Astrocyte (in vitro differentiated cells and primary cell): ENCODE results near the gene PKNOX2. TPM values are rescaled to one million over a fixed set of nuclear protein-coding genes. Genes with fewer than 3 reads are reported as not detected.

Experiments
- DNase-seq: peaks from one replicate; pipeline ENCODE4 v3.0.0-alpha.2; 2010; ENCODE audit warnings: low read depth
- FAIRE-seq: peaks from 2 replicates; lab custom pipeline; 2011; peaks lifted over from hg19 to GRCh38; lab: Jason Lieb, UNC
- H2AFZ ChIP-seq: 2 replicates; pipeline ENCODE4 v1.6.0; 2012; ENCODE audit warnings: low read depth, low read length, inconsistent platforms
- H3K27ac ChIP-seq: 2 replicates; pipeline ENCODE4 v1.5.1; 2011; ENCODE audit warnings: low read depth, low read length, inconsistent platforms
- H3K27me3 ChIP-seq: 2 replicates; pipeline ENCODE4 v1.6.0; 2011; ENCODE audit warnings: low read length, inconsistent platforms; ENCODE audit not compliant: insufficient read depth
- H3K36me3 ChIP-seq: 2 replicates; pipeline ENCODE4 v1.5.1; 2011; ENCODE audit warnings: low read length, inconsistent platforms; ENCODE audit not compliant: insufficient read depth
- H3K4me1 ChIP-seq: 2 replicates; pipeline ENCODE4 v1.5.1; 2011; ENCODE audit warnings: low read length, inconsistent platforms; ENCODE audit not compliant: insufficient read depth
- H3K4me2 ChIP-seq: 2 replicates; pipeline ENCODE4 v1.6.0; 2012; ENCODE audit warnings: low read length, inconsistent platforms
- H3K4me3 ChIP-seq: 2 replicates; pipeline ENCODE4 v1.5.1; 2011; ENCODE audit warnings: low read depth, mild to moderate bottlenecking, low read length, inconsistent platforms; ENCODE audit not compliant: insufficient read depth
- H3K79me2 ChIP-seq: 2 replicates; pipeline ENCODE4 v1.6.0; 2012; ENCODE audit warnings: mild to moderate bottlenecking, low read length, inconsistent platforms; ENCODE audit not compliant: insufficient read depth
- H3K9ac ChIP-seq: 2 replicates; pipeline ENCODE4 v1.6.0; 2012; ENCODE audit warnings: mild to moderate bottlenecking, low read length, inconsistent platforms
- H3K9me3 ChIP-seq: 2 replicates; pipeline ENCODE4 v1.5.1; 2012; ENCODE audit warnings: low read depth, mild to moderate bottlenecking, low read length, inconsistent platforms; ENCODE audit not compliant: insufficient read depth
- H4K20me1 ChIP-seq: 2 replicates; pipeline ENCODE4 v1.6.0; 2012; ENCODE audit warnings: low read length, inconsistent platforms; ENCODE audit not compliant: insufficient read depth
- H3K27ac Mint-ChIP-seq: one replicate; pipeline ENCODE4 v1.8.0; 2021; ENCODE audit warnings: mild to moderate bottlenecking, mixed read lengths; ENCODE audit not compliant: unreplicated experiment
- H3K27me3 Mint-ChIP-seq: one replicate; pipeline ENCODE4 v1.8.0; 2021; ENCODE audit warnings: low read depth, mixed read lengths; ENCODE audit not compliant: unreplicated experiment
- H3K36me3 Mint-ChIP-seq: one replicate; pipeline ENCODE4 v1.8.0; 2021; ENCODE audit warnings: low read depth, mixed read lengths; ENCODE audit not compliant: unreplicated experiment
- H3K4me1 Mint-ChIP-seq: one replicate; pipeline ENCODE4 v1.8.0; 2021; ENCODE audit warnings: low read depth, mixed read lengths; ENCODE audit not compliant: unreplicated experiment
- H3K4me3 Mint-ChIP-seq: one replicate; pipeline ENCODE4 v1.8.0; 2021; ENCODE audit warnings: mild to moderate bottlenecking, moderate library complexity, mixed read lengths; ENCODE audit not compliant: unreplicated experiment
- H3K9me3 Mint-ChIP-seq: one replicate; pipeline ENCODE4 v1.8.0; 2021; ENCODE audit warnings: mild to moderate bottlenecking, mixed read lengths; ENCODE audit not compliant: unreplicated experiment
- EZH2 ChIP-seq: IDR thresholded peaks from 2 replicates; pipeline ENCODE4 v1.6.1; 2012; ENCODE audit warnings: mild to moderate bottlenecking, low read length, inconsistent platforms; ENCODE audit not compliant: insufficient read depth
- total RNA-seq: library from RNA; stranded (reverse); gene quantifications from 2 replicates; pipeline ENCODE4 v1.2.1, GENCODE V29; 2021
- TF ChIP-seq, protein P1 (sequence below): IDR thresholded peaks from 2 replicates; pipeline ENCODE4 v1.5.1; 2011; ENCODE audit warnings: low read depth, mild to moderate bottlenecking, inconsistent platforms, low read length, moderate library complexity; ENCODE audit not compliant: insufficient read depth

Gene PKNOX2
- total RNA-seq, 1 donor from 2014 or later, result 53.4 TPM

GRCh38 chr11:125429174-125429707 is 264.7 kb downstream of the PKNOX2 start:
- Mint-ChIP-seq H3K9me3 (no peaks in the 10 kb centered on the region), H3K27ac (no peak overlapping the region), H3K27me3 (no peaks in the 10 kb centered on the region), H3K36me3 (peaks cover 22% of the 10 kb centered on the region), H3K4me3 (no peak overlapping the region), H3K4me1 (peaks cover 2% of the 10 kb centered on the region)
- no peak overlapping the region for H3K4me3 ChIP-seq
- peaks cover 3% of the 10 kb centered on the region for H3K36me3 ChIP-seq
- TF ChIP-seq EZH2, result no peak
- TF ChIP-seq, protein P1, sequence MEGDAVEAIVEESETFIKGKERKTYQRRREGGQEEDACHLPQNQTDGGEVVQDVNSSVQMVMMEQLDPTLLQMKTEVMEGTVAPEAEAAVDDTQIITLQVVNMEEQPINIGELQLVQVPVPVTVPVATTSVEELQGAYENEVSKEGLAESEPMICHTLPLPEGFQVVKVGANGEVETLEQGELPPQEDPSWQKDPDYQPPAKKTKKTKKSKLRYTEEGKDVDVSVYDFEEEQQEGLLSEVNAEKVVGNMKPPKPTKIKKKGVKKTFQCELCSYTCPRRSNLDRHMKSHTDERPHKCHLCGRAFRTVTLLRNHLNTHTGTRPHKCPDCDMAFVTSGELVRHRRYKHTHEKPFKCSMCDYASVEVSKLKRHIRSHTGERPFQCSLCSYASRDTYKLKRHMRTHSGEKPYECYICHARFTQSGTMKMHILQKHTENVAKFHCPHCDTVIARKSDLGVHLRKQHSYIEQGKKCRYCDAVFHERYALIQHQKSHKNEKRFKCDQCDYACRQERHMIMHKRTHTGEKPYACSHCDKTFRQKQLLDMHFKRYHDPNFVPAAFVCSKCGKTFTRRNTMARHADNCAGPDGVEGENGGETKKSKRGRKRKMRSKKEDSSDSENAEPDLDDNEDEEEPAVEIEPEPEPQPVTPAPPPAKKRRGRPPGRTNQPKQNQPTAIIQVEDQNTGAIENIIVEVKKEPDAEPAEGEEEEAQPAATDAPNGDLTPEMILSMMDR, result peak; percentile 67
- no peak overlapping the region for H3K9ac ChIP-seq
- no peak overlapping the region for H3K4me2 ChIP-seq
- no peaks in the 10 kb centered on the region for H3K27me3 ChIP-seq
- H2AFZ ChIP-seq, result no peak overlapping the region
- no peaks in the 10 kb centered on the region for H3K4me1 ChIP-seq
- no peak for FAIRE-seq
- H3K27ac ChIP-seq, result no peak overlapping the region
- H3K9me3 ChIP-seq, result no peaks in the 10 kb centered on the region
- DNase-seq, result peak; percentile 35
- H4K20me1 ChIP-seq, result no peaks in the 10 kb centered on the region
- H3K79me2 ChIP-seq, result no peaks in the 10 kb centered on the region

DNA sequence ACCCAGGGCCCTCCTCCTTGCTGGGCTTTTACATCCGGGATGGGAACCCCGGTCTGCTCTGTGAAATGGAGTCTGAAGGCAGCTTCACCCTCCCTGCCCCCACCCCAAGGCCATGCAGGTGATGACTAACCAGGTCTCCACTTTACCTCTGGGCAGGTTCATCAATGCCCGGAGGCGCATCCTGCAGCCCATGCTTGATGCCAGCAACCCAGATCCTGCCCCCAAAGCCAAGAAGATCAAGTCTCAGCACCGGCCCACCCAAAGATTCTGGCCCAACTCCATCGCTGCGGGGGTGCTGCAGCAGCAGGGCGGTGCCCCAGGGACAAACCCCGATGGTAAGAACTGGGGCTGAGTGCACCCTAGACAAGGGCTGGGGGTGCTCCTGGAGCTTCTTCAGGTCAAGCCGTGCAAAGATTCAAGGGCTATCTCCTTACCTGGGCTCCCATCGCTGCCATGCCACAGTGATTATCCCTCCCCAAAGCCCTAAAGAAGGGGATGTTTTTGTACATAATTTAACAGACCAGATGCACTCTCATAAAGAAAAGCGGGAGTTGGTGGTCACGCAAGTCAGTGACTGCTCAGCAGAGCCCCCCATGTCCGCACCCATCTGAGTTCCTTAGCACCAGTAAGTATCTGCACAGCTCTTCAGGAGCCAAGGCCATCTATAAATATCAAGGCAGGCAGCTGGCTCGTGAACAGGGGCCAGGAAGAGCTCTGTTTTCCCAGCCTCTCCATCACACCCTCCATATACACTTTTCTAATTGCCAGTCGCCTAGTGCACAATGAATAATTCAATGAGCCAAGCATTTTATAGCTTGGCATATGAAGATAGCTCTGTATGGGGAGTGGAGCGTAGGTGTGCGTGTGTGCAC is 265.5 kb downstream of the PKNOX2 start:
- Histone ChIP-seq H3K27me3 (no peaks in the 10 kb centered on the region), H3K9me3 (no peaks in the 10 kb centered on the region), H3K36me3 (peaks cover 3% of the 10 kb centered on the region), H4K20me1 (no peaks in the 10 kb centered on the region), H3K4me3 (no peak overlapping the region), H2AFZ (no peak overlapping the region), H3K4me1 (no peaks in the 10 kb centered on the region), H3K4me2 (no peak overlapping the region), H3K9ac (no peak overlapping the region), H3K27ac (no peak overlapping the region), H3K79me2 (no peaks in the 10 kb centered on the region)
- Mint-ChIP-seq H3K4me3 (no peak overlapping the region), H3K4me1 (peaks cover 2% of the 10 kb centered on the region), H3K9me3 (no peaks in the 10 kb centered on the region), H3K36me3 (peaks cover 22% of the 10 kb centered on the region), H3K27me3 (no peaks in the 10 kb centered on the region), H3K27ac (no peak overlapping the region)
- TF ChIP-seq EZH2, result no peak
- TF ChIP-seq, protein P1, result no peak
- DNase-seq (no peak), FAIRE-seq (no peak)

- Mint-ChIP-seq H3K9me3 (no peaks in the 10 kb centered on the region), H3K4me1 (peaks cover 11% of the 10 kb centered on the region), H3K36me3 (peaks cover 22% of the 10 kb centered on the region), H3K4me3 (no peak overlapping the region), H3K27me3 (no peaks in the 10 kb centered on the region), H3K27ac (no peak overlapping the region)
- no peak overlapping the region for H3K4me2 ChIP-seq
- H3K27me3 ChIP-seq, result no peaks in the 10 kb centered on the region
- peaks cover 3% of the 10 kb centered on the region for H3K36me3 ChIP-seq
- peaks cover 6% of the 10 kb centered on the region for H3K4me1 ChIP-seq
- FAIRE-seq (no peak), DNase-seq (no peak)
- TF ChIP-seq EZH2, result no peak
- TF ChIP-seq, protein P1, result no peak
- no peak overlapping the region for H3K27ac ChIP-seq
- no peak overlapping the region for H3K9ac ChIP-seq
- H3K9me3 ChIP-seq, result no peaks in the 10 kb centered on the region
- no peak overlapping the region for H2AFZ ChIP-seq
- no peak overlapping the region for H3K4me3 ChIP-seq
- no peaks in the 10 kb centered on the region for H4K20me1 ChIP-seq
- no peaks in the 10 kb centered on the region for H3K79me2 ChIP-seq
Measured at GRCh38 chr11:125431009-125431408, 266.5 kb downstream of the PKNOX2 start.
